Measurements from ENCODE around the gene ATP8B4. TPM values are rescaled to one million over a fixed set of nuclear protein-coding genes. Genes with fewer than 3 reads are reported as not detected.

ATP8B4 gene
- total and polyA plus RNA-seq, 2 donors (not counting 3 experiments of a cell fraction or from before 2014, with no cell fraction given), result not detected

DNA sequence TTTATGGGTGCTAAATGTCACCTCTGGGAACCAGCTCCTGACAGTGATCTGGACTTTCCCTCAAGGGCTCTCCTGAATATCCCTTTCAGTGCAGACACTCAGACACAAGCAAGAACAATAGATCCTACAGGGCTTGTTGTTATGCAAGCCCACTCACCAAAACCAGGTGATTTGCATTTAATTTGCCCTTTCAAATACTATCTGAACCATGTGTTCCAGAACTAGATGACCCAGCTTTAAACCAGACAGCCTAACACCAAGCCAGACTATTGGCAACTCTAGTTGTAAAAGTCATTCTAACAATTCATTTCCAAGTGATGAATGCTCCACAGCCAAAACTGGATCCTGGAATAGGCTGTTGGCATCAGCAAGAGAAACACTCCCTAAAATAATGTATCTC, 5.6 kb upstream of the ATP8B4 start:
- no peak for FAIRE-seq

DNA sequence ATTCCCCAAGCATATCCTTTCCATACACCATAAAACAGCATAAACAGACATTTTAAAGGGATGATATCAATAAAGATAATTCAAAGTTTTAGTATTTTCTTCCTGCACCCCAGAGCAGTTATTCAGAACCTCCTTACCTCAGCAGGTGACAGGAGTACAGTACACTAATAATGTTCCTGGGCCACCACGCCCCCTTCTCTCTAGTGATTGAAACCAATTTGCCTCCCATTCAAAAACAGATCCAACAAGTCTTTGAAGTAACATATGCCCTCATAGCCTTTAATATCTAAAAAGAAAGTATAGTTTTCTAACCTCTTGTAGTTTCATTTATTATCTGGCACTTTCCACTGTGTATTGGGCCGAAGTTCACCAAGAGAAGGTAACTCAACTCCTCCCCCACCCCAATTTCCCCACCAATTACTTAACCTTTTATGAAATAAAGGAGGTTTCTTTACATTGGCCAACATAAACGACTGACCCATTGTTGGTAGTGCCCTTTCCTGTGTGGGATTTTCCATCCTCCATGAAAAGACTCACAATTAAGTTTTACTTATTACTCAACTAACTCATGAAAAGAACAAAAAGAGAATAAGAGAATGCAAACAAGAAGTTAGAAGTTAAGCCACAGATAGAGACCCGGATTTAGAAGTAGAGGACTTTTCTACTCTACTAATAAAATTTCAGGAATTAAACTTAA, 5.0 kb upstream of the ATP8B4 start:
- no TSS peak for BruUV-seq (replicated peaks)
- no peak overlapping the region for H3K4me3 ChIP-seq (replicated peaks in 1 of 3; ENCODE audit: insufficient read depth in 1 of 3, low read depth in 1 of 3, low read length in 3 of 3)
- DNase-seq (ENCODE audit: low read depth, low spot score) (no peak), FAIRE-seq (no peak)
- dilution Hi-C loops (cut with MboI; ENCODE audit: extremely low pct_ligation_motif_present, low sequenced_read_pairs) (no loop called here), intact Hi-C loops (cut with micrococcal nuclease) (no loop called here)
- no peaks in the 10 kb centered on the region for H3K36me3 ChIP-seq (ENCODE audit: control insufficient read depth in 2 of 2, extremely low read depth in 1 of 2, insufficient read depth in 2 of 2, low read length in 2 of 2)
- no peaks in the 10 kb centered on the region for H3K9me1 ChIP-seq (replicated peaks; ENCODE audit: control insufficient read depth, extremely low read depth, insufficient read depth, low read length)
- no peak overlapping the region for H3K27ac ChIP-seq (ENCODE audit: insufficient read depth, low read depth, low read length)
- ChIA-PET POLR2A (no interaction called here), CTCF (no interaction called here)
- no peaks in the 10 kb centered on the region for H4K20me1 ChIP-seq (replicated peaks; ENCODE audit: control insufficient read depth, extremely low read depth, insufficient read depth, low read length)
- peaks cover 1 to 3% of the 10 kb centered on the region in 2 experiments for H3K27me3 ChIP-seq (ENCODE audit: control insufficient read depth in 2 of 2, insufficient read depth in 2 of 2, low read length in 2 of 2)
- H3K9ac ChIP-seq (replicated peaks; ENCODE audit: extremely low read depth, insufficient read depth, low read length), result no peak overlapping the region
- TF ChIP-seq EZH2 (IDR thresholded peaks at IDR 0.05; ENCODE audit: borderline replicate concordance, low read depth, low read length, severe bottlenecking), result no peak
- TF ChIP-seq POLR2A (IDR thresholded peaks at IDR 0.05; ENCODE audit: low read depth, low read length), result no peak
- no peak for TF ChIP-seq GATA2 (IDR thresholded peaks at IDR 0.05; ENCODE audit: insufficient read depth, insufficient read length, low read depth, low read length)
- TF ChIP-seq, protein P1, sequence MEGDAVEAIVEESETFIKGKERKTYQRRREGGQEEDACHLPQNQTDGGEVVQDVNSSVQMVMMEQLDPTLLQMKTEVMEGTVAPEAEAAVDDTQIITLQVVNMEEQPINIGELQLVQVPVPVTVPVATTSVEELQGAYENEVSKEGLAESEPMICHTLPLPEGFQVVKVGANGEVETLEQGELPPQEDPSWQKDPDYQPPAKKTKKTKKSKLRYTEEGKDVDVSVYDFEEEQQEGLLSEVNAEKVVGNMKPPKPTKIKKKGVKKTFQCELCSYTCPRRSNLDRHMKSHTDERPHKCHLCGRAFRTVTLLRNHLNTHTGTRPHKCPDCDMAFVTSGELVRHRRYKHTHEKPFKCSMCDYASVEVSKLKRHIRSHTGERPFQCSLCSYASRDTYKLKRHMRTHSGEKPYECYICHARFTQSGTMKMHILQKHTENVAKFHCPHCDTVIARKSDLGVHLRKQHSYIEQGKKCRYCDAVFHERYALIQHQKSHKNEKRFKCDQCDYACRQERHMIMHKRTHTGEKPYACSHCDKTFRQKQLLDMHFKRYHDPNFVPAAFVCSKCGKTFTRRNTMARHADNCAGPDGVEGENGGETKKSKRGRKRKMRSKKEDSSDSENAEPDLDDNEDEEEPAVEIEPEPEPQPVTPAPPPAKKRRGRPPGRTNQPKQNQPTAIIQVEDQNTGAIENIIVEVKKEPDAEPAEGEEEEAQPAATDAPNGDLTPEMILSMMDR (IDR thresholded peaks at IDR 0.05; ENCODE audit: extremely low read depth in 1 of 2, insufficient read depth in 1 of 2, low read depth in 1 of 2, low read length in 2 of 2), result no peak
- no peak for TF ChIP-seq JUN (IDR thresholded peaks at IDR 0.05; ENCODE audit: borderline replicate concordance, insufficient read depth, insufficient read length, low read depth)
- TF ChIP-seq POLR2AphosphoS5 (IDR thresholded peaks at IDR 0.05; ENCODE audit: insufficient read depth, low read depth, low read length), result no peak
- H3K9me3 ChIP-seq (replicated peaks; ENCODE audit: control insufficient read depth, insufficient read depth, low read length), result no peaks in the 10 kb centered on the region
- H3K79me2 ChIP-seq (ENCODE audit: control insufficient read depth, insufficient read depth, low read length), result no peaks in the 10 kb centered on the region
- H3K4me1 ChIP-seq (ENCODE audit: control insufficient read depth, extremely low read depth, insufficient read depth, low read length), result no peaks in the 10 kb centered on the region
- H3K4me2 ChIP-seq (ENCODE audit: insufficient read depth, low read length), result no peak overlapping the region
- no peak overlapping the region for H2AFZ ChIP-seq (ENCODE audit: low read depth, low read length)

More for the DNA sequence above, 5.6 kb upstream of the ATP8B4 start:
- no peaks in the 10 kb centered on the region for H3K9me1 ChIP-seq (replicated peaks; ENCODE audit: control insufficient read depth, extremely low read depth, insufficient read depth, low read length)
- no peak overlapping the region for H3K4me2 ChIP-seq (ENCODE audit: insufficient read depth, low read length)
- H2AFZ ChIP-seq (ENCODE audit: low read depth, low read length), result no peak overlapping the region
- POLR2A ChIA-PET, result no interaction called here
- no peaks in the 10 kb centered on the region for H4K20me1 ChIP-seq (replicated peaks; ENCODE audit: control insufficient read depth, extremely low read depth, insufficient read depth, low read length)
- CTCF ChIA-PET, result no interaction called here
- H3K27me3 ChIP-seq (ENCODE audit: control insufficient read depth in 2 of 2, insufficient read depth in 2 of 2, low read length in 2 of 2), result no peaks in the 10 kb centered on the region
- H3K4me1 ChIP-seq (ENCODE audit: control insufficient read depth, extremely low read depth, insufficient read depth, low read length), result no peaks in the 10 kb centered on the region
- BruUV-seq (replicated peaks), result no TSS peak
- no peak overlapping the region for H3K4me3 ChIP-seq (replicated peaks in 1 of 3; ENCODE audit: insufficient read depth in 1 of 3, low read depth in 1 of 3, low read length in 3 of 3)
- no peaks in the 10 kb centered on the region for H3K36me3 ChIP-seq (ENCODE audit: control insufficient read depth in 2 of 2, extremely low read depth in 1 of 2, insufficient read depth in 2 of 2, low read length in 2 of 2)
- dilution Hi-C loops (cut with MboI; ENCODE audit: extremely low pct_ligation_motif_present, low sequenced_read_pairs), result no loop called here
- TF ChIP-seq POLR2A (IDR thresholded peaks at IDR 0.05; ENCODE audit: low read depth, low read length), result no peak
- no peak for DNase-seq (ENCODE audit: low read depth, low spot score)
- no peak overlapping the region for H3K27ac ChIP-seq (ENCODE audit: insufficient read depth, low read depth, low read length)
- H3K9ac ChIP-seq (replicated peaks; ENCODE audit: extremely low read depth, insufficient read depth, low read length), result no peak overlapping the region
- intact Hi-C loops (cut with micrococcal nuclease), result no loop called here
- H3K79me2 ChIP-seq (ENCODE audit: control insufficient read depth, insufficient read depth, low read length), result no peaks in the 10 kb centered on the region
- H3K9me3 ChIP-seq (replicated peaks; ENCODE audit: control insufficient read depth, insufficient read depth, low read length), result no peaks in the 10 kb centered on the region

All from endothelial cell of umbilical vein (primary cell).